GM23338 (cell line): ENCODE measurements around the gene NINJ1. TPM values are rescaled to one million over a fixed set of nuclear protein-coding genes. Genes with fewer than 3 reads are reported as not detected.
A peak's percentile ranks its signal among the peaks of the same experiment; 100 is the strongest.

Experiments used
- ATAC-seq: fragments of 200-7000 bp; cut with Tn5 transposase; 3 replicates; pipeline ENCODE4 v1.9.1; 2020
- DNase-seq: peaks from one replicate; pipeline ENCODE4 v3.0.0-alpha.2; 2015; ENCODE audit warnings: low spot score
- H2AFZ ChIP-seq: fragments of 200-600 bp; sonication (generic); 2 replicates; pipeline ENCODE4 v1.8.0; 2016; ENCODE audit warnings: antibody characterized with exemption, mild to moderate bottlenecking, moderate library complexity
- H3F3A ChIP-seq: fragments of 200-600 bp; sonication (generic); replicated peaks from 2 replicates; pipeline ENCODE4 v1.8.0; 2017; ENCODE audit warnings: antibody characterized with exemption, mixed run types, low read depth
- H3K27ac ChIP-seq: fragments of 200-600 bp; sonication (generic); 2 replicates; pipeline ENCODE4 v1.6.1; 2016; ENCODE audit warnings: low read depth
- H3K27me3 ChIP-seq: fragments of 200-600 bp; sonication (generic); 2 replicates; pipeline ENCODE4 v1.8.0; 2016; ENCODE audit warnings: mild to moderate bottlenecking, mixed run types, moderate library complexity; ENCODE audit not compliant: insufficient read depth
- H3K36me3 ChIP-seq: fragments of 200-600 bp; sonication (generic); 2 replicates; pipeline ENCODE4 v1.8.0; 2016; ENCODE audit warnings: mild to moderate bottlenecking; ENCODE audit not compliant: insufficient read depth
- H3K4me1 ChIP-seq: fragments of 200-600 bp; sonication (generic); 2 replicates; pipeline ENCODE4 v1.8.0; 2016; ENCODE audit warnings: mild to moderate bottlenecking, moderate library complexity; ENCODE audit not compliant: insufficient read depth
- H3K4me2 ChIP-seq: fragments of 200-600 bp; sonication (generic); 2 replicates; pipeline ENCODE4 v1.7.1; 2017; ENCODE audit warnings: mixed run types
- H3K4me3 ChIP-seq: fragments of 200-600 bp; sonication (generic); 2 replicates; pipeline ENCODE4 v1.6.1; 2016; ENCODE audit warnings: mixed run types
- H3K79me2 ChIP-seq: fragments of 200-600 bp; sonication (generic); replicated peaks from 2 replicates; pipeline ENCODE4 v1.8.0; 2017; ENCODE audit warnings: mild to moderate bottlenecking; ENCODE audit not compliant: insufficient read depth
- H3K9me2 ChIP-seq: fragments of 200-600 bp; sonication (generic); 2 replicates; pipeline ENCODE4 v1.8.0; 2017; ENCODE audit not compliant: insufficient read depth
- H4K20me1 ChIP-seq: fragments of 200-600 bp; sonication (generic); replicated peaks from 2 replicates; pipeline ENCODE4 v1.8.0; 2017; ENCODE audit warnings: mild to moderate bottlenecking; ENCODE audit not compliant: insufficient read depth
- H3K27ac Mint-ChIP-seq: 2 replicates; pipeline ENCODE4 v1.8.0; 2020; ENCODE audit warnings: inconsistent platforms, mild to moderate bottlenecking, moderate library complexity, mixed read lengths
- H3K27me3 Mint-ChIP-seq: 3 replicates; pipeline ENCODE4 v1.8.0; 2022; ENCODE audit warnings: low read depth, mild to moderate bottlenecking, moderate library complexity, mixed read lengths, inconsistent platforms; ENCODE audit not compliant: insufficient read depth, poor library complexity
- H3K36me3 Mint-ChIP-seq: 3 replicates; pipeline ENCODE4 v1.8.0; 2021; ENCODE audit warnings: low read depth, mild to moderate bottlenecking, inconsistent platforms, moderate library complexity, mixed read lengths
- H3K4me1 Mint-ChIP-seq: 3 replicates; pipeline ENCODE4 v1.8.0; 2020; ENCODE audit warnings: mild to moderate bottlenecking, inconsistent platforms, mixed read lengths
- H3K4me3 Mint-ChIP-seq: 3 replicates; pipeline ENCODE4 v1.8.0; 2021; ENCODE audit warnings: moderate library complexity, mild to moderate bottlenecking, inconsistent platforms, mixed read lengths
- H3K9me3 Mint-ChIP-seq: 3 replicates; pipeline ENCODE4 v1.8.0; 2020; ENCODE audit warnings: moderate library complexity, mild to moderate bottlenecking, inconsistent platforms, mixed read lengths
- CTCF ChIP-seq, 2 experiments: fragments of 200-600 bp in 1 of 2; sonication (generic) in 1 of 2; conservative IDR thresholded peaks; 2 replicates each; pipeline versions ENCODE4 v1.5.1 to v1.6.1; 2016 to 2017; ENCODE audit warnings: antibody characterized with exemption in 2 of 2, low read depth in 2 of 2, mild to moderate bottlenecking in 2 of 2, moderate library complexity in 1 of 2
- NANOG ChIP-seq: IDR thresholded peaks from 2 replicates; pipeline ENCODE4 v1.6.1; 2016; ENCODE audit warnings: antibody characterized with exemption, borderline replicate concordance
- REST ChIP-seq: IDR thresholded peaks from one replicate; pipeline ENCODE4 v1.6.1; 2018; ENCODE audit warnings: antibody characterized with exemption; ENCODE audit not compliant: unreplicated experiment
- polyA plus RNA-seq: library from polyadenylated mRNA; unstranded; fragments of >200 nt; fragmentation: Nextera tagmentation; extraction: Ambion mirVana; gene quantifications from 2 replicates; pipeline ENCODE4 v1.2.1, GENCODE V29; 2016
- total RNA-seq: library from RNA; depleted of rRNA; stranded (reverse); fragments of >200 nt; shearing (Covaris generic); gene quantifications from 2 replicates; pipeline ENCODE4 v1.2.3, GENCODE V29; 2014
- TF ChIP-seq, protein P1 (sequence below): fragments of 250-450 bp; sonication (Bioruptor Pico); IDR thresholded peaks from 2 replicates; pipeline ENCODE4 v1.5.0; 2020; ENCODE audit warnings: mild to moderate bottlenecking, moderate library complexity
- TF ChIP-seq, protein P2 (sequence below): IDR thresholded peaks from 2 replicates; pipeline ENCODE4 v1.6.1; 2016; ENCODE audit warnings: antibody characterized with exemption

NINJ1 gene
- total and polyA plus RNA-seq, 2 experiments from 2014 or later: 36.3 to 39.7 TPM

- Histone ChIP-seq H3K27ac (no peak overlapping the region), H3F3A (no peaks in the 10 kb centered on the region), H3K4me2 (no peak overlapping the region), H4K20me1 (no peaks in the 10 kb centered on the region), H3K36me3 (no peaks in the 10 kb centered on the region), H2AFZ (no peak overlapping the region), H3K79me2 (no peaks in the 10 kb centered on the region), H3K9me2 (no peaks in the 10 kb centered on the region), H3K4me1 (peaks cover 10% of the 10 kb centered on the region), H3K27me3 (no peaks in the 10 kb centered on the region), H3K4me3 (no peak overlapping the region)
- peaks cover 6% of the 10 kb centered on the region for H3K27me3 Mint-ChIP-seq
- ATAC-seq (no peak), DNase-seq (no peak)
- H3K27ac Mint-ChIP-seq: peak overlapping the region; percentile 77
- no peaks in the 10 kb centered on the region; the same call in 2 of the 3 replicates for H3K36me3 Mint-ChIP-seq
- no peaks in the 10 kb centered on the region for H3K9me3 Mint-ChIP-seq
- no peak for TF ChIP-seq CTCF (conservative IDR thresholded peaks at IDR 0.05; ENCODE audit: low read depth in 2 of 2)
- TF ChIP-seq, protein P1, sequence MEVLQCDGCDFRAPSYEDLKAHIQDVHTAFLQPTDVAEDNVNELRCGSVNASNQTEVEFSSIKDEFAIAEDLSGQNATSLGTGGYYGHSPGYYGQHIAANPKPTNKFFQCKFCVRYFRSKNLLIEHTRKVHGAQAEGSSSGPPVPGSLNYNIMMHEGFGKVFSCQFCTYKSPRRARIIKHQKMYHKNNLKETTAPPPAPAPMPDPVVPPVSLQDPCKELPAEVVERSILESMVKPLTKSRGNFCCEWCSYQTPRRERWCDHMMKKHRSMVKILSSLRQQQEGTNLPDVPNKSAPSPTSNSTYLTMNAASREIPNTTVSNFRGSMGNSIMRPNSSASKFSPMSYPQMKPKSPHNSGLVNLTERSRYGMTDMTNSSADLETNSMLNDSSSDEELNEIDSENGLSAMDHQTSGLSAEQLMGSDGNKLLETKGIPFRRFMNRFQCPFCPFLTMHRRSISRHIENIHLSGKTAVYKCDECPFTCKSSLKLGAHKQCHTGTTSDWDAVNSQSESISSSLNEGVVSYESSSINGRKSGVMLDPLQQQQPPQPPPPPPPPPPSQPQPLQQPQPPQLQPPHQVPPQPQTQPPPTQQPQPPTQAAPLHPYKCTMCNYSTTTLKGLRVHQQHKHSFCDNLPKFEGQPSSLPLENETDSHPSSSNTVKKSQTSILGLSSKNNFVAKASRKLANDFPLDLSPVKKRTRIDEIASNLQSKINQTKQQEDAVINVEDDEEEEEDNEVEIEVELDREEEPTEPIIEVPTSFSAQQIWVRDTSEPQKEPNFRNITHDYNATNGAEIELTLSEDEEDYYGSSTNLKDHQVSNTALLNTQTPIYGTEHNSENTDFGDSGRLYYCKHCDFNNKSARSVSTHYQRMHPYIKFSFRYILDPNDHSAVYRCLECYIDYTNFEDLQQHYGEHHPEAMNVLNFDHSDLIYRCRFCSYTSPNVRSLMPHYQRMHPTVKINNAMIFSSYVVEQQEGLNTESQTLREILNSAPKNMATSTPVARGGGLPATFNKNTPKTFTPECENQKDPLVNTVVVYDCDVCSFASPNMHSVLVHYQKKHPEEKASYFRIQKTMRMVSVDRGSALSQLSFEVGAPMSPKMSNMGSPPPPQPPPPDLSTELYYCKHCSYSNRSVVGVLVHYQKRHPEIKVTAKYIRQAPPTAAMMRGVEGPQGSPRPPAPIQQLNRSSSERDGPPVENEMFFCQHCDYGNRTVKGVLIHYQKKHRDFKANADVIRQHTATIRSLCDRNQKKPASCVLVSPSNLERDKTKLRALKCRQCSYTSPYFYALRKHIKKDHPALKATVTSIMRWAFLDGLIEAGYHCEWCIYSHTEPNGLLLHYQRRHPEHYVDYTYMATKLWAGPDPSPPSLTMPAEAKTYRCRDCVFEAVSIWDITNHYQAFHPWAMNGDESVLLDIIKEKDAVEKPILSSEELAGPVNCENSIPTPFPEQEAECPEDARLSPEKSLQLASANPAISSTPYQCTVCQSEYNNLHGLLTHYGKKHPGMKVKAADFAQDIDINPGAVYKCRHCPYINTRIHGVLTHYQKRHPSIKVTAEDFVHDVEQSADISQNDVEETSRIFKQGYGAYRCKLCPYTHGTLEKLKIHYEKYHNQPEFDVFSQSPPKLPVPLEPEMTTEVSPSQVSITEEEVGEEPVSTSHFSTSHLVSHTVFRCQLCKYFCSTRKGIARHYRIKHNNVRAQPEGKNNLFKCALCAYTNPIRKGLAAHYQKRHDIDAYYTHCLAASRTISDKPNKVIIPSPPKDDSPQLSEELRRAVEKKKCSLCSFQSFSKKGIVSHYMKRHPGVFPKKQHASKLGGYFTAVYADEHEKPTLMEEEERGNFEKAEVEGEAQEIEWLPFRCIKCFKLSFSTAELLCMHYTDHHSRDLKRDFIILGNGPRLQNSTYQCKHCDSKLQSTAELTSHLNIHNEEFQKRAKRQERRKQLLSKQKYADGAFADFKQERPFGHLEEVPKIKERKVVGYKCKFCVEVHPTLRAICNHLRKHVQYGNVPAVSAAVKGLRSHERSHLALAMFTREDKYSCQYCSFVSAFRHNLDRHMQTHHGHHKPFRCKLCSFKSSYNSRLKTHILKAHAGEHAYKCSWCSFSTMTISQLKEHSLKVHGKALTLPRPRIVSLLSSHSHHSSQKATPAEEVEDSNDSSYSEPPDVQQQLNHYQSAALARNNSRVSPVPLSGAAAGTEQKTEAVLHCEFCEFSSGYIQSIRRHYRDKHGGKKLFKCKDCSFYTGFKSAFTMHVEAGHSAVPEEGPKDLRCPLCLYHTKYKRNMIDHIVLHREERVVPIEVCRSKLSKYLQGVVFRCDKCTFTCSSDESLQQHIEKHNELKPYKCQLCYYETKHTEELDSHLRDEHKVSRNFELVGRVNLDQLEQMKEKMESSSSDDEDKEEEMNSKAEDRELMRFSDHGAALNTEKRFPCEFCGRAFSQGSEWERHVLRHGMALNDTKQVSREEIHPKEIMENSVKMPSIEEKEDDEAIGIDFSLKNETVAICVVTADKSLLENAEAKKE: no peak
- TF ChIP-seq, protein P2, sequence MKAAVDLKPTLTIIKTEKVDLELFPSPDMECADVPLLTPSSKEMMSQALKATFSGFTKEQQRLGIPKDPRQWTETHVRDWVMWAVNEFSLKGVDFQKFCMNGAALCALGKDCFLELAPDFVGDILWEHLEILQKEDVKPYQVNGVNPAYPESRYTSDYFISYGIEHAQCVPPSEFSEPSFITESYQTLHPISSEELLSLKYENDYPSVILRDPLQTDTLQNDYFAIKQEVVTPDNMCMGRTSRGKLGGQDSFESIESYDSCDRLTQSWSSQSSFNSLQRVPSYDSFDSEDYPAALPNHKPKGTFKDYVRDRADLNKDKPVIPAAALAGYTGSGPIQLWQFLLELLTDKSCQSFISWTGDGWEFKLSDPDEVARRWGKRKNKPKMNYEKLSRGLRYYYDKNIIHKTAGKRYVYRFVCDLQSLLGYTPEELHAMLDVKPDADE: no peak
- no peak for TF ChIP-seq NANOG
- no peak for TF ChIP-seq REST
- H3K4me3 Mint-ChIP-seq: no peak overlapping the region; the same call in 2 of the 3 replicates
- peaks cover 13% of the 10 kb centered on the region for H3K4me1 Mint-ChIP-seq
Measured at GRCh38 chr9:93114169-93114983, 19.7 kb downstream of the NINJ1 start.
